A673 (cell line): ENCODE results near the gene RPL38. TPM values are rescaled to one million over a fixed set of nuclear protein-coding genes. Genes with fewer than 3 reads are reported as not detected.

Source experiments
- BruUV-seq: library from RNA; stranded (reverse); fragments of 400-500 nt; replicated peaks from 2 replicates; lab custom pipeline; 2021; lab: Mats Ljungman, UMichigan
- CTCF ChIA-PET: fragments of 300-600 bp; sonication (Branson Sonifier 250); formaldehyde crosslinking; loops from one replicate; lab custom pipeline; 2022; ENCODE audit warnings: antibody characterized with exemption; lab: Charles Lee
- POLR2A ChIA-PET: fragments of 300-600 bp; sonication (Branson Sonifier 250); formaldehyde crosslinking; loops from one replicate; lab custom pipeline; 2022; ENCODE audit warnings: antibody characterized with exemption; ENCODE audit not compliant: low non-redundant PET; lab: Charles Lee
- DNase-seq: peaks from one replicate; pipeline ENCODE4 v3.0.0-alpha.2; 2015; ENCODE audit warnings: low spot score
- H3K27ac ChIP-seq: fragments of 200-600 bp; sonication (generic); 2 replicates; pipeline ENCODE4 v1.5.1; 2016; ENCODE audit warnings: mixed run types, low read depth, mild to moderate bottlenecking, mixed read lengths, antibody characterized with exemption, low read length; ENCODE audit not compliant: poor library complexity, severe bottlenecking
- H3K27me3 ChIP-seq: fragments of 200-600 bp; sonication (generic); replicated peaks from 2 replicates; pipeline ENCODE4 v1.6.1; 2017; ENCODE audit warnings: mixed run types, low read depth, mild to moderate bottlenecking, mixed read lengths, antibody characterized with exemption, low read length; ENCODE audit not compliant: insufficient read depth, poor library complexity
- H3K36me3 ChIP-seq: fragments of 200-600 bp; sonication (generic); 2 replicates; pipeline ENCODE4 v1.6.1; 2016; ENCODE audit warnings: mixed run types, mild to moderate bottlenecking, mixed read lengths, antibody characterized with exemption, low read length; ENCODE audit not compliant: insufficient read depth, poor library complexity, severe bottlenecking
- H3K4me1 ChIP-seq: fragments of 200-600 bp; sonication (generic); 2 replicates; pipeline ENCODE4 v1.6.1; 2017; ENCODE audit warnings: mixed run types, mild to moderate bottlenecking, mixed read lengths, antibody characterized with exemption, low read length; ENCODE audit not compliant: insufficient read depth, poor library complexity, severe bottlenecking
- H3K4me3 ChIP-seq: fragments of 200-600 bp; sonication (generic); 2 replicates; pipeline ENCODE4 v1.5.1; 2016; ENCODE audit warnings: low read depth, mixed run types, mild to moderate bottlenecking, mixed read lengths, low read length; ENCODE audit not compliant: poor library complexity, severe bottlenecking
- H3K9me3 ChIP-seq: fragments of 200-600 bp; sonication (generic); 2 replicates; pipeline ENCODE4 v1.6.1; 2016; ENCODE audit warnings: mixed run types, low read depth, mild to moderate bottlenecking, mixed read lengths, antibody characterized with exemption, low read length; ENCODE audit not compliant: poor library complexity, severe bottlenecking
- EZH2 ChIP-seq: fragments of 200-600 bp; sonication (generic); IDR thresholded peaks from 2 replicates; pipeline ENCODE4 v1.6.1; 2017; ENCODE audit warnings: borderline replicate concordance, low read depth, mild to moderate bottlenecking, mixed read lengths, antibody characterized with exemption, low read length; ENCODE audit not compliant: poor library complexity, severe bottlenecking
- intact Hi-C: fragments of 100-400 bp; cut with micrococcal nuclease; formaldehyde crosslinking; loops from one replicate; pipeline ENCODE4 v1.10.0; 2022; ENCODE audit not compliant: unreplicated experiment
- total RNA-seq: library from RNA; stranded (reverse); gene quantifications from 2 replicates; pipeline ENCODE4 v1.2.3, GENCODE V29; 2021
- TF ChIP-seq, protein P1 (sequence below): fragments of 300-800, 200-600 bp; sonication (generic); conservative IDR thresholded peaks from 2 replicates; pipeline ENCODE4 v1.5.1; 2017; ENCODE audit warnings: low read depth, mild to moderate bottlenecking, antibody characterized with exemption, low read length, moderate library complexity, mixed read lengths

RPL38 gene
- total RNA-seq, 1 experiment from 2014 or later = 996 TPM

DNA sequence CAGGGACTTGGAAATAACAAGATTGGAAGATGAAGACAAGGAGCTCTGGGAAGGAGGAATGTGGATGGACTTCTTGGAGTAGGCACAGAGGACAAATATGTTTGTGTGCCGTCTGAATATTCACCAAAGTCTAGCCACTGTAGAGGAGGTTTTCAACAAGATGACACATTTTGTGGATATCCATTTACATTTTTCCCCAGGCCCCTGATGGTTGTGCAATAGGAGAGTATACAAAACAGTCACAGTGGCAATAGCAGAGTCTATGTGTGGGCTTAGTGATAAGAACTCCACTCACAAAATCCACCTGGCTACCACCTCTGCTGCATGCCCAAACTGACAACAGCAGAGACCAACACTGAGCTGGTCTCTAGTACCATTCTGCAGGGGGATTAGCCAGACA lies 32.6 kb upstream of the RPL38 start:
- Histone ChIP-seq H3K36me3 (no peaks in the 10 kb centered on the region), H3K9me3 (no peaks in the 10 kb centered on the region), H3K27ac (no peak overlapping the region), H3K4me3 (no peak overlapping the region), H3K27me3 (no peaks in the 10 kb centered on the region), H3K4me1 (no peaks in the 10 kb centered on the region)
- BruUV-seq = no TSS peak
- no peak for DNase-seq
- TF ChIP-seq, protein P1, sequence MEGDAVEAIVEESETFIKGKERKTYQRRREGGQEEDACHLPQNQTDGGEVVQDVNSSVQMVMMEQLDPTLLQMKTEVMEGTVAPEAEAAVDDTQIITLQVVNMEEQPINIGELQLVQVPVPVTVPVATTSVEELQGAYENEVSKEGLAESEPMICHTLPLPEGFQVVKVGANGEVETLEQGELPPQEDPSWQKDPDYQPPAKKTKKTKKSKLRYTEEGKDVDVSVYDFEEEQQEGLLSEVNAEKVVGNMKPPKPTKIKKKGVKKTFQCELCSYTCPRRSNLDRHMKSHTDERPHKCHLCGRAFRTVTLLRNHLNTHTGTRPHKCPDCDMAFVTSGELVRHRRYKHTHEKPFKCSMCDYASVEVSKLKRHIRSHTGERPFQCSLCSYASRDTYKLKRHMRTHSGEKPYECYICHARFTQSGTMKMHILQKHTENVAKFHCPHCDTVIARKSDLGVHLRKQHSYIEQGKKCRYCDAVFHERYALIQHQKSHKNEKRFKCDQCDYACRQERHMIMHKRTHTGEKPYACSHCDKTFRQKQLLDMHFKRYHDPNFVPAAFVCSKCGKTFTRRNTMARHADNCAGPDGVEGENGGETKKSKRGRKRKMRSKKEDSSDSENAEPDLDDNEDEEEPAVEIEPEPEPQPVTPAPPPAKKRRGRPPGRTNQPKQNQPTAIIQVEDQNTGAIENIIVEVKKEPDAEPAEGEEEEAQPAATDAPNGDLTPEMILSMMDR = no peak
- no peak for TF ChIP-seq EZH2
- ChIA-PET CTCF (no interaction called here), POLR2A (no interaction called here)
- intact Hi-C loops = no loop called here

DNA sequence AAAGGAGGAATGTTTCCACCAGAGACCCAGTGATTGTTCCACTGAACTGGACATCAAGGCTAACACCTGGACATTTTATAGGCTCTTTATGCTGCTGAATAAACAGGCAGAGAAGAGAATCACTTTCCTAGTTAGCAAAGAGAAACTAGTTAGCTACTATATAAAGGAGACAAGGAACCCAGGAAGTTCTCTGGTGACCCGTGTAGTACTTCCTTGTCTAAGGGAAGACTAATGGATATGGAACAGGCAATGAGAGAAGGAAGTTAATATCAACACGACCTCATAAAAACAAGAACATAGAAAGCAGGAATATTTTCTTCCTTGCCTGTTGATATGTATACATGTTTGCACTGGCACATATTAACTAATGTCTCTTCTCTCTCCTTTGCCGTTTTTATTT lies 30.8 kb upstream of the RPL38 start:
- TF ChIP-seq, protein P1 = no peak
- TF ChIP-seq EZH2 = no peak
- no peaks in the 10 kb centered on the region for H3K36me3 ChIP-seq
- POLR2A ChIA-PET = no interaction called here
- DNase-seq = no peak
- no peaks in the 10 kb centered on the region for H3K27me3 ChIP-seq
- H3K4me3 ChIP-seq = no peak overlapping the region
- no peak overlapping the region for H3K27ac ChIP-seq
- intact Hi-C loops = no loop called here
- BruUV-seq = no TSS peak
- H3K4me1 ChIP-seq = no peaks in the 10 kb centered on the region
- CTCF ChIA-PET = no interaction called here
- H3K9me3 ChIP-seq = no peaks in the 10 kb centered on the region

DNA sequence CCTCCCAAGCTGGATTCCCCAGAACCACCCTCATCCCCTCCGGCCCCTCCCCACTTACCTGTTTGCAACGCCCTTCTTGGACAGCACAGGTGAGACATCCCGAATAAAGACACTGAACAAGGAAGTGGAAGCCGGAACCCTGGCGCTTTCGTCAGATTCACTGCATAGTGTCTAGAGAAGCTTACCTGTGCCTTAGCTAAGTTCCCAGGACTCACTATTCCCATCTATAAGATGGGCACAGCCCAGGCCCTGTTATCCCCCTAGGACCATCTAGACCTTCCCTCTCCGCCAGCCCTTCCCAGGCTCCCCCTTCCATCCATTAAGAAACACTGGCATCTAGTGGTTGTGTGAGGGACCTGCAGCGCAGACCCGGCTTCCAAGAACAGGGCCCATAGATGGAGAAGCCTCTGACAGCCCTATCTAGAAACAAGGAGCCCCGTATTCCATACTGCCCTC lies 26.9 kb upstream of the RPL38 start:
- H3K36me3 ChIP-seq = no peaks in the 10 kb centered on the region
- no TSS peak for BruUV-seq
- no peaks in the 10 kb centered on the region for H3K27me3 ChIP-seq
- intact Hi-C loops = loop anchor here (1.0 to 5.0 kb wide), 5 partner anchors 86 to 919 kb away; no protein-coding TSS in a partner anchor
- peak; percentile 82 for DNase-seq
- H3K4me1 ChIP-seq = no peaks in the 10 kb centered on the region
- H3K9me3 ChIP-seq = no peaks in the 10 kb centered on the region
- TF ChIP-seq, protein P1 = peak; percentile 88
- no peak for TF ChIP-seq EZH2
- POLR2A ChIA-PET = no interaction called here
- no peak overlapping the region for H3K4me3 ChIP-seq
- CTCF ChIA-PET = interaction anchor here (0.6 to 1.1 kb wide), 3 partner anchors 23 to 208 kb away, joined by 3 to 4 read pairs (median 3); partner anchors contain the start of gene RPL38
- H3K27ac ChIP-seq = no peak overlapping the region
